Measurements from ENCODE around the gene TRABD. TPM values are rescaled to one million over a fixed set of nuclear protein-coding genes. Genes with fewer than 3 reads are reported as not detected.

The TRABD gene
- total RNA-seq, 2 donors from 2014 or later, result 43.6 to 116 TPM

- no peak for DNase-seq
- Histone ChIP-seq H3K4me3 (no peak overlapping the region), H3K4me1 (no peaks in the 10 kb centered on the region), H3K36me3 (peaks cover 13% of the 10 kb centered on the region), H3K27ac (no peak overlapping the region), H3K9me3 (no peaks in the 10 kb centered on the region), H3K9ac (ENCODE audit: low read depth in 2 of 2, low read length in 2 of 2) (no peak overlapping the region), H3K27me3 (no peaks in the 10 kb centered on the region)
- intact Hi-C loops (cut with DNase I), result no loop called here
- TF ChIP-seq, protein P1, sequence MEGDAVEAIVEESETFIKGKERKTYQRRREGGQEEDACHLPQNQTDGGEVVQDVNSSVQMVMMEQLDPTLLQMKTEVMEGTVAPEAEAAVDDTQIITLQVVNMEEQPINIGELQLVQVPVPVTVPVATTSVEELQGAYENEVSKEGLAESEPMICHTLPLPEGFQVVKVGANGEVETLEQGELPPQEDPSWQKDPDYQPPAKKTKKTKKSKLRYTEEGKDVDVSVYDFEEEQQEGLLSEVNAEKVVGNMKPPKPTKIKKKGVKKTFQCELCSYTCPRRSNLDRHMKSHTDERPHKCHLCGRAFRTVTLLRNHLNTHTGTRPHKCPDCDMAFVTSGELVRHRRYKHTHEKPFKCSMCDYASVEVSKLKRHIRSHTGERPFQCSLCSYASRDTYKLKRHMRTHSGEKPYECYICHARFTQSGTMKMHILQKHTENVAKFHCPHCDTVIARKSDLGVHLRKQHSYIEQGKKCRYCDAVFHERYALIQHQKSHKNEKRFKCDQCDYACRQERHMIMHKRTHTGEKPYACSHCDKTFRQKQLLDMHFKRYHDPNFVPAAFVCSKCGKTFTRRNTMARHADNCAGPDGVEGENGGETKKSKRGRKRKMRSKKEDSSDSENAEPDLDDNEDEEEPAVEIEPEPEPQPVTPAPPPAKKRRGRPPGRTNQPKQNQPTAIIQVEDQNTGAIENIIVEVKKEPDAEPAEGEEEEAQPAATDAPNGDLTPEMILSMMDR (IDR thresholded peaks at IDR 0.05), result no peak
Measured at GRCh38 chr22:50221410-50222300, 35.9 kb downstream of the TRABD start.

DNA sequence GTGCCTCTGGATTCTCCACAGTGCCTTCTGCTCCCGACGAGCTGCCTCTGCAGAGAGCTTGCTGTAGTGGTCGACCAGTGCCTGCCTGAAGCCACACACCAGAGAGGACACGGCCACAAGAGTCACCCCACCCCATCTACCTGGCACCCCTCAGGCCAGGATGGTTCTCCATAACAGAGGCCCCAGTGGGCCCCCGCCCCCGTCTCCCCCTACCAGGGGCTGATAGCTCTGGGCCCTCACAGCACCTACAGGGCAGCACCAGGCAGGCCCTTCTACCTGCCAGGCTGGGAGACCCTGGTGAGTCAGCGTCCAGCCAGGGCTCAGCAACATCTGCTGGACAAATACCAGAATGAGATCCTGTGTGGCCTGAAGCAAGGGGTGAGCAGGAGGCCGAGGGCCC lies 36.8 kb downstream of the TRABD start:
- Histone ChIP-seq H3K27me3 (no peaks in the 10 kb centered on the region), H3K36me3 (peaks cover 6% of the 10 kb centered on the region), H3K4me3 (no peak overlapping the region), H3K9ac (ENCODE audit: low read depth in 2 of 2, low read length in 2 of 2) (no peak overlapping the region), H3K9me3 (no peaks in the 10 kb centered on the region), H3K4me1 (no peaks in the 10 kb centered on the region), H3K27ac (no peak overlapping the region)
- TF ChIP-seq, protein P1 (IDR thresholded peaks at IDR 0.05), result no peak
- DNase-seq, result no peak
- intact Hi-C loops (cut with DNase I), result no loop called here

- Histone ChIP-seq H3K27ac (no peak overlapping the region), H3K36me3 (peaks cover 6% of the 10 kb centered on the region), H3K27me3 (no peaks in the 10 kb centered on the region), H3K4me3 (no peak overlapping the region), H3K9me3 (no peaks in the 10 kb centered on the region), H3K9ac (ENCODE audit: low read depth in 2 of 2, low read length in 2 of 2) (no peak overlapping the region), H3K4me1 (no peaks in the 10 kb centered on the region)
- DNase-seq, result no peak
- TF ChIP-seq, protein P1 (IDR thresholded peaks at IDR 0.05), result no peak
- intact Hi-C loops (cut with DNase I), result no loop called here
Measured at GRCh38 chr22:50224071-50224470, 38.4 kb downstream of the TRABD start.

- Histone ChIP-seq H3K9me3 (no peaks in the 10 kb centered on the region), H3K27ac (no peak overlapping the region), H3K4me3 (no peak overlapping the region), H3K9ac (ENCODE audit: low read depth in 2 of 2, low read length in 2 of 2) (no peak overlapping the region), H3K4me1 (no peaks in the 10 kb centered on the region), H3K36me3 (peaks cover 6% of the 10 kb centered on the region), H3K27me3 (no peaks in the 10 kb centered on the region)
- intact Hi-C loops (cut with DNase I), result no loop called here
- DNase-seq, result no peak
- TF ChIP-seq, protein P1 (IDR thresholded peaks at IDR 0.05), result no peak
Measured at GRCh38 chr22:50225200-50225969, 39.7 kb downstream of the TRABD start.

DNA sequence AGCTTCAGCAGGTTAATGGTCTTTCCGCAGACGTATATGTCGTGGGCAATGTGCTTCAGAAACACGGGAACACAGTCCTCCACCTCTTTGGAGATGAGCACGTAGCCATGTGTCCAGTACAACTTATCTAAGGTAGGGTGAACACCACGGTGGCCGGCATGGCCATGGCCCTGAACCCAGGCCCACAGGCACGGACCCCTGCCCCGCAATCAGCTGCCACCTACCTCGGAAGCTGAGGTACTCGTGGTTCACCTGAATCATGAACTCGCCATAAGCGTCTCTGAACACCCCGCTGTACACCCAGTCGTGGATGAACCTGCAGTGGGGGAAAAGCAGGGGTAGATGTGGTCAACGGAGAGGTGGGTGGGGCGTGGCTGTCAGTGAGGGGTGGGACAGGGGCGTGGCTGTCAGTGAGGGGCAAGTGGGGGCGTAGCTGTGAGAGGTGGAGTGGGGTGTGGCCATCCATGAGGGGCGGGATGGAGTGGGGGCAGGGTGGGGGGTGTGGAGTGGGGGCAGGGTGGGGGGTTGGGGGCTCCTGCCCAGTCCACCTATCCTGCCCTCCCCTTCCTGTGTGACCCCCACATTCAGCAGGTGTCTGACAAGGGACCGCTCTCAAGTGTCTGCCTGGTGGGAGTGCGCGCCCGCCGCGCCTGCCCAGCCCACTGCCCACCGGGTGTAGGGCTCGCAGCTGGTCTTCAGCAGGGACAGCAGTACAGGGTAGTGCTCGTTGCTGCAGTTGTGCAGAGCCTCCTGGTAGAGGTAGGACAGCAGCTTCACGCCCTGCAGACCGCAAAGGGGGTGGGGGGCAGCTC lies 40.6 kb downstream of the TRABD start:
- H3K9me3 ChIP-seq, result no peaks in the 10 kb centered on the region
- TF ChIP-seq, protein P1 (IDR thresholded peaks at IDR 0.05), result no peak
- peaks cover 6% of the 10 kb centered on the region for H3K36me3 ChIP-seq
- H3K4me3 ChIP-seq, result no peak overlapping the region
- H3K27me3 ChIP-seq, result no peaks in the 10 kb centered on the region
- intact Hi-C loops (cut with DNase I), result no loop called here
- DNase-seq, result no peak
- no peak overlapping the region for H3K9ac ChIP-seq (ENCODE audit: low read depth in 2 of 2, low read length in 2 of 2)
- no peaks in the 10 kb centered on the region for H3K4me1 ChIP-seq
- H3K27ac ChIP-seq, result no peak overlapping the region
